ENCODE measurements around the gene CDSN.

CDSN gene

GRCh38 chr6:31131595-31131994 lies 11.3 kb upstream of the CDSN start:
- DNase-seq (ENCODE audit: low read depth): no peak
- no peak for TF ChIP-seq CTCF (conservative IDR thresholded peaks at IDR 0.05; ENCODE audit: low read depth, low read length)
- no peak overlapping the region for H3K4me3 ChIP-seq (ENCODE audit: low read length)

GRCh38 chr6:31130751-31131150 lies 10.5 kb upstream of the CDSN start:
- H3K4me3 ChIP-seq (ENCODE audit: low read length): no peak overlapping the region
- TF ChIP-seq CTCF (conservative IDR thresholded peaks at IDR 0.05; ENCODE audit: low read depth, low read length): no peak
- no peak for DNase-seq (ENCODE audit: low read depth)

GRCh38 chr6:31129130-31129529 lies 8.9 kb upstream of the CDSN start:
- H3K4me3 ChIP-seq (ENCODE audit: low read length): no peak overlapping the region
- no peak for TF ChIP-seq CTCF (conservative IDR thresholded peaks at IDR 0.05; ENCODE audit: low read depth, low read length)
- DNase-seq (ENCODE audit: low read depth): no peak

GRCh38 chr6:31128093-31128676 lies 7.9 kb upstream of the CDSN start:
- TF ChIP-seq CTCF (conservative IDR thresholded peaks at IDR 0.05; ENCODE audit: low read depth, low read length): peak; percentile 92

GRCh38 chr6:31126396-31127175 lies 6.3 kb upstream of the CDSN start:
- no peak overlapping the region for H3K4me3 ChIP-seq (ENCODE audit: low read length)
- TF ChIP-seq CTCF (conservative IDR thresholded peaks at IDR 0.05; ENCODE audit: low read depth, low read length): no peak
- DNase-seq (ENCODE audit: low read depth): no peak

More at GRCh38 chr6:31128093-31128676, 7.9 kb upstream of the CDSN start:
- H3K4me3 ChIP-seq (ENCODE audit: low read length): no peak overlapping the region
- DNase-seq (ENCODE audit: low read depth): no peak

GRCh38 chr6:31125586-31126363 lies 5.5 kb upstream of the CDSN start:
- no peak overlapping the region for H3K4me3 ChIP-seq (ENCODE audit: low read length)
- no peak for DNase-seq (ENCODE audit: low read depth)
- TF ChIP-seq CTCF (conservative IDR thresholded peaks at IDR 0.05; ENCODE audit: low read depth, low read length): no peak

Measured in retinal pigment epithelial cell (primary cell).